Epithelial cell of esophagus (primary cell): ENCODE data around the gene PEAR1.
A peak's percentile ranks its signal among the peaks of the same experiment; 100 is the strongest.

Experiments
- DNase-seq: peaks from one replicate; pipeline ENCODE4 v3.0.0; 2010; ENCODE audit warnings: low read depth
- H3K4me3 ChIP-seq: 2 replicates; pipeline ENCODE4 v1.5.1; 2011; ENCODE audit warnings: mild to moderate bottlenecking, low read length, control low read depth
- CTCF ChIP-seq: IDR thresholded peaks from 2 replicates; pipeline ENCODE4 v1.5.1; 2011; ENCODE audit warnings: low read depth, mild to moderate bottlenecking, low read length, control low read depth, inconsistent platforms; ENCODE audit not compliant: insufficient read depth; ENCODE audit errors: missing control alignments

PEAR1 gene

GRCh38 chr1:156847591-156848460 lies 45.7 kb upstream of the PEAR1 start:
- TF ChIP-seq CTCF = no peak
- H3K4me3 ChIP-seq = no peak overlapping the region
- DNase-seq = no peak

GRCh38 chr1:156848461-156849150 lies 44.9 kb upstream of the PEAR1 start:
- no peak for TF ChIP-seq CTCF
- peak; percentile 67 for DNase-seq
- no peak overlapping the region for H3K4me3 ChIP-seq

DNA sequence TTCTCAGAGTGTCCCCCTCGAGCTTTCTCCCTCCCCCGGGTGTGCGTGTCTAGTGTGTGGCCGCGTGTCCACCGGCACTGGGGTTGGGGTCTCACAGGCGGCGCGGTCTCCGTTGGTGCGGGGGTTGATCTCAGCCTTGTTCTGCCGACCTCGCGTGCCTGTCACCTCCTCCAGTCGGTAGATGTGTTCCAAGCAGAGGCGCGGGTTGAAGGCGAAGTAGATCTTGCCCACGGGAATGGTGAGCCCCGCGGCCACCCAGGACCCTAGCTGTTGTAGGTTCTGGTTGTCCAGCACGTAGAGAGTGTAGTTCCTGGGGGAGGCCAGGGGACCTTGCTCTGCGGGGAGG lies 44.4 kb upstream of the PEAR1 start:
- no peak for TF ChIP-seq CTCF
- no peak overlapping the region for H3K4me3 ChIP-seq
- DNase-seq = no peak

DNA sequence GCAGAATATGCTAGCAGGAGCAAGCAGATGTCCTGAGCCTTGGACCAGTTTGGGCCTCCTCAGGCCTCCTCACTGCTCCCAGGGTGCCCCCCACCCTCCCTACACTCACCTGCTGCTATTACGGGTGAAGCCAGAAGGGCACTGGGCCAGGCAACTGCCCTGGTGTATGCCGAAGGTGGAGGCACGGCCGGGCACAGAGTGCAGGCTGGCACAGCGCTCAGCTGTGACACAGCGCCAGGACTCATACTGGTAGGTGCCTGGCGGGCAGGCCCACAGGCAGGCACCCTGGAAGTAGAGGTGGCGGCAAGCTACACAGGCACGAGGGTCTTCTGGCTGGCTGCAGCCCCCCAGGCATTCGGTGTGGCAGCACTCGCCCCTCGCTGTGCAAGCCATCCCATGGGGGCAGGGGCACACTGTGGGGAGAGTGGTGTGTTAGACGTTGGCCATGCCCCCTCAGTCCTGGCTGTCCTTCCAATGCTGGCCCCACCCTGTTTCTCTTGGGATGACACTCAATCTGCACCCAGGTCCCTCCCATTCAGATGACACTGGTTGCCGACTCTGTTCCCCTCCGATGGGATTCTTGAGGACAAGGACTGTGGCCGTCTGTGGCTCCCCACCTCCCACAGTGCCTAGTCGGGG lies 41.6 kb upstream of the PEAR1 start:
- no peak for DNase-seq
- no peak overlapping the region for H3K4me3 ChIP-seq
- no peak for TF ChIP-seq CTCF

GRCh38 chr1:156852418-156852874 lies 41.1 kb upstream of the PEAR1 start:
- TF ChIP-seq CTCF = no peak
- DNase-seq = no peak
- H3K4me3 ChIP-seq = no peak overlapping the region

DNA sequence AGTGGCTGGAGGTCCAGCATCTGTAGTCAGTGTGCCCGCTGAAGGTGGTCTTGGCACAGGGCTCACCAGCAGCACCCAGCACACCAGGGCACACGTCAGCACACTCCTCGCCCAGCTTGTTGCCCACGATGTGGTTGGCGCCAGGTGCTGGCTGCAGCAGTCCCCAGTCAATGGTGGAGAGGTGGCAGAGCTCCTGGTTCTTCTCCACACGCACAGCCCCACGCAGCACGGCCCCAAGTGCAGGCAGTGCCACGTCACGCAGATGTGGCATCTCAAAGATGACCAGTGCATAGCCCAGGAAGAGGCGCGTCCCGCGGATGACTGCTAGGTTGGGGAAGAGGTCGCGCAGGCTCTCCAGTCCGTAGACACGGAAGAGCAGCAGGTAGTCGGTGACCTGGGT lies 39.8 kb upstream of the PEAR1 start:
- no peak overlapping the region for H3K4me3 ChIP-seq
- DNase-seq = no peak
- no peak for TF ChIP-seq CTCF
